K562 (cell line): Measurements from ENCODE around the gene BCO1. TPM values are rescaled to one million over a fixed set of nuclear protein-coding genes. Genes with fewer than 3 reads are reported as not detected.

ENCODE experiments used
- DLX4 ChIP-seq: fragments of 250-450 bp; sonication (Bioruptor Pico); IDR thresholded peaks from 2 replicates; pipeline ENCODE4 v1.6.1; 2021; ENCODE audit warnings: mild to moderate bottlenecking
- HMG20B ChIP-seq: fragments of 250-450 bp; sonication (Bioruptor Pico); IDR thresholded peaks from 2 replicates; pipeline ENCODE4 v1.5.0; 2021; ENCODE audit warnings: mild to moderate bottlenecking
- HNRNPH1 ChIP-seq: fragments of 200-400 bp; formaldehyde crosslinking; optimal IDR thresholded peaks from 2 replicates; pipeline ENCODE3; 2017; ENCODE audit warnings: low read depth, mild to moderate bottlenecking, low read length, moderate library complexity
- MAFF ChIP-seq: IDR thresholded peaks from 2 replicates; pipeline ENCODE4 v1.6.1; 2012; ENCODE audit warnings: low read length, improper control_type of control experiment
- MECOM ChIP-seq: fragments of 250-450 bp; sonication (Bioruptor Pico); IDR thresholded peaks from 2 replicates; pipeline ENCODE4 v1.8.0; 2022; ENCODE audit warnings: inconsistent platforms
- PHB ChIP-seq: fragments of 250-450 bp; sonication (Bioruptor Pico); IDR thresholded peaks from 2 replicates; pipeline ENCODE4 v1.5.0; 2021
- SMAD3 ChIP-seq: fragments of 450-650 bp; formaldehyde crosslinking; conservative IDR thresholded peaks from 2 replicates; pipeline ENCODE4 v1.4.0; 2020; ENCODE audit warnings: mild to moderate bottlenecking
- SMARCC2 ChIP-seq: fragments of 450-650 bp; IDR thresholded peaks from 2 replicates; pipeline ENCODE4 v1.6.1; 2017; ENCODE audit warnings: antibody characterized with exemption, moderate library complexity, mild to moderate bottlenecking, low read depth
- TEAD1 ChIP-seq, 2 experiments: fragments of 450-650 bp in 1 of 2; sonication (generic) in 1 of 2; formaldehyde crosslinking; IDR thresholded peaks; 2 replicates each; pipeline versions ENCODE4 v1.4.0 to v1.8.0; 2020 to 2022; ENCODE audit warnings: mild to moderate bottlenecking in 2 of 2, missing genetic modification reagents in 1 of 2
- TFAM ChIP-seq: fragments of 250-450 bp; sonication (Bioruptor Pico); conservative IDR thresholded peaks from 2 replicates; pipeline ENCODE4 v1.5.0; 2021; ENCODE audit warnings: mild to moderate bottlenecking, moderate library complexity
- TRIM24 ChIP-seq, 2 experiments: fragments of 450-650 bp; IDR thresholded peaks; 2 replicates each; pipeline ENCODE4 v1.6.1; 2016
- ZNF232 ChIP-seq: sonication (generic); formaldehyde crosslinking; IDR thresholded peaks from 2 replicates; pipeline ENCODE4 v1.8.0; 2022; ENCODE audit warnings: mild to moderate bottlenecking, missing genetic modification reagents
- ZNF347 ChIP-seq: fragments of 450-650 bp; formaldehyde crosslinking; IDR thresholded peaks from 2 replicates; pipeline ENCODE4 v1.4.0; 2020; ENCODE audit warnings: low read depth, mild to moderate bottlenecking, moderate library complexity
- ZNF408 ChIP-seq: fragments of 250-450 bp; sonication (Bioruptor Pico); IDR thresholded peaks from 2 replicates; pipeline ENCODE4 v1.4.0; 2020; ENCODE audit warnings: low read depth, mild to moderate bottlenecking, moderate library complexity
- ZNF444 ChIP-seq: fragments of 250-450 bp; sonication (Bioruptor Pico); IDR thresholded peaks from 2 replicates; pipeline ENCODE4 v1.4.0; 2020; ENCODE audit warnings: mild to moderate bottlenecking, moderate library complexity
- ZNF695 ChIP-seq: fragments of 450-650 bp; formaldehyde crosslinking; IDR thresholded peaks from 2 replicates; pipeline ENCODE4 v1.4.0; 2020; ENCODE audit warnings: mild to moderate bottlenecking, moderate library complexity
- ZNF766 ChIP-seq: fragments of 200-800 bp; sonication (Bioruptor generic); conservative IDR thresholded peaks from 2 replicates; pipeline ENCODE4 v1.6.1; 2016; ENCODE audit warnings: missing genetic modification characterization, missing compliant biosample characterization
- polyA plus RNA-seq, 8 experiments: library from polyadenylated mRNA; depleted of rRNA in 4 of 8; stranded (reverse) in 5 of 8; unstranded in 3 of 8; fragments of >200 nt; fragmentation: Nextera tagmentation in 2 of 8; fragmentation: Illumina TruSeq in 1 of 8; extraction: Ambion mirVana in 2 of 8; extraction: Trizol in 1 of 8; gene quantifications; 2 replicates each; pipeline versions ENCODE4 v1.2.1 to v1.2.3, GENCODE V29; 2011 to 2014; ENCODE audit warnings: inconsistent platforms in 1 of 8, missing spikeins in 1 of 8
- total RNA-seq, 7 experiments: library from RNA; depleted of rRNA in 6 of 7; stranded (reverse); fragments of >200 nt in 6 of 7; fragmentation: Illumina TruSeq in 2 of 7; extraction: Trizol in 2 of 7; gene quantifications; 2 replicates each; pipeline versions ENCODE4 v1.2.1 to v1.2.3, GENCODE V29; 2011 to 2021; ENCODE audit warnings: low replicate concordance in 1 of 7
- TF ChIP-seq, protein P1 (sequence below): fragments of 450-650 bp; formaldehyde crosslinking; IDR thresholded peaks from 2 replicates; pipeline ENCODE4 v1.4.0; 2020; ENCODE audit warnings: mild to moderate bottlenecking, moderate library complexity
- TF ChIP-seq, protein P2 (sequence below), 2 experiments: fragments of 450-650 bp; IDR thresholded peaks; 2 replicates each; pipeline ENCODE4 v1.6.1; 2016; ENCODE audit warnings: mild to moderate bottlenecking in 2 of 2, borderline replicate concordance in 1 of 2, low read depth in 1 of 2, moderate library complexity in 1 of 2

BCO1 gene
- total and polyA plus RNA-seq, 9 of the 15 experiments (the other 6 are each of a cell fraction or from before 2014, with no cell fraction given) = not detected

GRCh38 chr16:81314603-81315270, 76.2 kb downstream of the BCO1 start, which contains the start of gene GAN (continued):
- TF ChIP-seq, protein P1, sequence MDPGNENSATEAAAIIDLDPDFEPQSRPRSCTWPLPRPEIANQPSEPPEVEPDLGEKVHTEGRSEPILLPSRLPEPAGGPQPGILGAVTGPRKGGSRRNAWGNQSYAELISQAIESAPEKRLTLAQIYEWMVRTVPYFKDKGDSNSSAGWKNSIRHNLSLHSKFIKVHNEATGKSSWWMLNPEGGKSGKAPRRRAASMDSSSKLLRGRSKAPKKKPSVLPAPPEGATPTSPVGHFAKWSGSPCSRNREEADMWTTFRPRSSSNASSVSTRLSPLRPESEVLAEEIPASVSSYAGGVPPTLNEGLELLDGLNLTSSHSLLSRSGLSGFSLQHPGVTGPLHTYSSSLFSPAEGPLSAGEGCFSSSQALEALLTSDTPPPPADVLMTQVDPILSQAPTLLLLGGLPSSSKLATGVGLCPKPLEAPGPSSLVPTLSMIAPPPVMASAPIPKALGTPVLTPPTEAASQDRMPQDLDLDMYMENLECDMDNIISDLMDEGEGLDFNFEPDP (CRISPR knock-in tag) = no peak
- TF ChIP-seq ZNF444 (CRISPR knock-in tag) = no peak
- no peak for TF ChIP-seq PHB (CRISPR knock-in tag)
- no peak for TF ChIP-seq ZNF695 (CRISPR knock-in tag)
- TF ChIP-seq TEAD1 (CRISPR knock-in tag; IDR thresholded peaks at IDR 0.05) = peak in 1 of 2 experiments; percentile 25; a peak in 1 of 4 replicates
- no peak for TF ChIP-seq SMAD3
- no peak for TF ChIP-seq HNRNPH1
- TF ChIP-seq TRIM24 (IDR thresholded peaks at IDR 0.05) = peak in 1 of 2 experiments; percentile 35; a peak in 1 of 4 replicates
- no peak for TF ChIP-seq HMG20B
- no peak for TF ChIP-seq ZNF232 (CRISPR knock-in tag)
- no peak for TF ChIP-seq ZNF766
- TF ChIP-seq MECOM = no peak
- no peak for TF ChIP-seq TFAM (CRISPR knock-in tag)
- no peak for TF ChIP-seq SMARCC2
- no peak for TF ChIP-seq DLX4 (CRISPR knock-in tag)
- TF ChIP-seq, protein P2, sequence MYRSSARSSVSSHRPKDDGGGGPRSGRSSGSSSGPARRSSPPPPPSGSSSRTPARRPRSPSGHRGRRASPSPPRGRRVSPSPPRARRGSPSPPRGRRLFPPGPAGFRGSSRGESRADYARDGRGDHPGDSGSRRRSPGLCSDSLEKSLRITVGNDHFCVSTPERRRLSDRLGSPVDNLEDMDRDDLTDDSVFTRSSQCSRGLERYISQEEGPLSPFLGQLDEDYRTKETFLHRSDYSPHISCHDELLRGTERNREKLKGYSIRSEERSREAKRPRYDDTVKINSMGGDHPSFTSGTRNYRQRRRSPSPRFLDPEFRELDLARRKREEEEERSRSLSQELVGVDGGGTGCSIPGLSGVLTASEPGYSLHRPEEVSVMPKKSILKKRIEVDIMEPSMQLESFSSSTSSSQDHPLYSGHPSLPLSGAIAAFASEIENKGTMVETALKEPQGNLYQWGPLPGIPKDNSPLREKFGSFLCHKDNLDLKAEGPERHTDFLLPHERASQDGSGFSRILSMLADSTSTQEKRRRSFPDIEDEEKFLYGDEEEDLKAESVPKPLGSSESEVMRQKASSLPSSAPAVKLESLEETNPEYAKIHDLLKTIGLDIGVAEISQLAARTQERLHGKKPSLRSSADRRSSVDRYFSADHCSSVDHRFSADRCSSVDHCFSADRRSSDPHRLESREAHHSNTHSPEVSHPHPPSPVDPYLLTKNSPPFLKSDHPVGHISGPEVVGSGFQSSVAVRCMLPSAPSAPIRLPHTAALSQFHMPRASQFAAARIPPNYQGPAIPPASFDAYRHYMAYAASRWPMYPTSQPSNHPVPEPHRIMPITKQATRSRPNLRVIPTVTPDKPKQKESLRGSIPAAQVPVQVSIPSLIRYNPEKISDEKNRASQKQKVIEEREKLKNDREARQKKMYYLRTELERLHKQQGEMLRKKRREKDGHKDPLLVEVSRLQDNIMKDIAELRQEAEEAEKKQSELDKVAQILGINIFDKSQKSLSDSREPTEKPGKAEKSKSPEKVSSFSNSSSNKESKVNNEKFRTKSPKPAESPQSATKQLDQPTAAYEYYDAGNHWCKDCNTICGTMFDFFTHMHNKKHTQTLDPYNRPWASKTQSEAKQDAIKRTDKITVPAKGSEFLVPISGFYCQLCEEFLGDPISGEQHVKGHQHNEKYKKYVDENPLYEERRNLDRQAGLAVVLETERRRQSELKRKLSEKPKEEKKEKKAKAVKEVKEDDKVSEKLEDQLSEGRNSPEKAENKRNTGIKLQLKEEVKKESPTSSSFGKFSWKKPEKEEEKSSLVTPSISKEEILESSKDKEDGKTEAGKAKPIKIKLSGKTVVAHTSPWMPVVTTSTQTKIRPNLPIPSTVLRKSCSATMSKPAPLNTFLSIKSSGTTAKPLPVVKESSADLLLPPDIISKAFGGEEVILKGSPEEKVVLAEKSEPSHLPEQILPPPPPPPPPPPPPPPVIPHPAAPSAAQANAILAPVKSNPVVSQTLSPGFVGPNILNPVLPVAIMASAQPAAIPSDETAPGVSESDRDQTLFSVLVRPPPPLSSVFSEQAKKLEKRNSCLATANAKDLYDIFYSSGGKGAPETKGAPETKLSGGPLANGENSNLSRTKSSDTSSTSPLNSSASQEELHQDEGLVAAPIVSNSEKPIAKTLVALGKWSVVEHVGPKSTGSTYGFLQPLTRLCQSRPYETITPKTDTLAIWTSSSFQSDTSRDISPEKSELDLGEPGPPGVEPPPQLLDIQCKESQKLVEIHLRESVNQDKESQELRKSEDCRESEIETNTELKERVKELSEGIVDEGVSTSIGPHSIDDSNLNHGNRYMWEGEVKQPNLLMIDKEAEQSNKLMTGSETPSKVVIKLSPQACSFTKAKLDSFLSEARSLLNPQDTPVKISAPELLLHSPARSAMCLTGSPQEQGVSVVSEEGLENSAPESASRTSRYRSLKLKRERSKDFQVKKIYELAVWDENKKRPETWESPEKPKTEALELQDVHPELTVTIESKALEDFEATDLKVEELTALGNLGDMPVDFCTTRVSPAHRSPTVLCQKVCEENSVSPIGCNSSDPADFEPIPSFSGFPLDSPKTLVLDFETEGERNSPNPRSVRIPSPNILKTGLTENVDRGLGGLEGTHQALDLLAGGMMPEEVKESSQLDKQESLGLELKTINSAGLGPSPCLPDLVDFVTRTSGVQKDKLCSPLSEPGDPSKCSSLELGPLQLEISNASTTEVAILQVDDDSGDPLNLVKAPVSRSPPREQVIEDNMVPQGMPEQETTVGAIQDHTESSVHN (IDR thresholded peaks at IDR 0.05; ENCODE audit: borderline replicate concordance in 1 of 2, low read depth in 1 of 2) = no peak
- TF ChIP-seq ZNF408 (CRISPR knock-in tag) = no peak
- no peak for TF ChIP-seq MAFF
- TF ChIP-seq ZNF347 (CRISPR knock-in tag) = no peak
